HCT116 (cell line): ENCODE data around the gene IGF2BP3. TPM values are rescaled to one million over a fixed set of nuclear protein-coding genes. Genes with fewer than 3 reads are reported as not detected.

Source experiments
- ATAC-seq: fragments of 200-7000 bp; cut with Tn5 transposase; 2 replicates; pipeline ENCODE4 v1.9.1; 2020; ENCODE audit warnings: mild to moderate bottlenecking, moderate library complexity
- BruUV-seq: library from RNA; stranded (reverse); fragments of 400-500 nt; replicated peaks from 2 replicates; lab custom pipeline; 2021; lab: Mats Ljungman, UMichigan
- CTCF ChIA-PET: fragments of 300-600 bp; sonication (Branson Sonifier 250); formaldehyde crosslinking; loops from one replicate; lab custom pipeline; 2021; ENCODE audit warnings: antibody characterized with exemption; lab: Charles Lee
- POLR2A ChIA-PET: fragments of 300-600, 350-600 bp; sonication (Branson Sonifier 250); formaldehyde crosslinking; loops from one replicate; lab custom pipeline; 2021; ENCODE audit warnings: antibody characterized with exemption; lab: Charles Lee
- RAD21 ChIA-PET, 2 experiments: fragments of 300-600 bp; sonication (Branson Sonifier 250); formaldehyde crosslinking; loops; one replicate each; lab custom pipeline; 2023; ENCODE audit warnings: low total read pairs in 2 of 2; ENCODE audit not compliant: uncharacterized antibody in 2 of 2, unreplicated experiment in 2 of 2, low non-redundant PET in 1 of 2; lab: Charles Lee
- DNase-seq: peaks from one replicate; pipeline ENCODE4 v3.0.0-alpha.2; 2010; ENCODE audit warnings: low read depth, low spot score
- H2AFZ ChIP-seq: fragments of 200-600 bp; shearing (Covaris generic), sonication (generic); 2 replicates; pipeline ENCODE4 v1.6.1; 2017; ENCODE audit warnings: low read depth, mixed run types, mixed read lengths, antibody characterized with exemption, low read length; ENCODE audit not compliant: poor library complexity, severe bottlenecking
- H3K27ac ChIP-seq: 2 replicates; pipeline ENCODE4 v1.5.1; 2012; ENCODE audit warnings: low read depth, low read length
- H3K27me3 ChIP-seq: fragments of 200-600 bp; sonication (generic); 2 replicates; pipeline ENCODE4 v1.6.1; 2016; ENCODE audit warnings: mixed run types, low read length, mixed read lengths; ENCODE audit not compliant: insufficient read depth
- H3K36me3 ChIP-seq, 2 experiments: fragments of 200-500 bp in 1 of 2; fragments of 200-600 bp in 1 of 2; sonication (Bioruptor generic) in 1 of 2; sonication (generic) in 1 of 2; 2 replicates each; pipeline versions ENCODE4 v1.5.1 to v1.6.1; 2014 to 2016; ENCODE audit warnings: low read length in 2 of 2, inconsistent platforms in 1 of 2, mixed read lengths in 1 of 2, mixed run types in 1 of 2; ENCODE audit not compliant: insufficient read depth in 2 of 2, control insufficient read depth in 1 of 2
- H3K4me1 ChIP-seq, 2 experiments: fragments of 200-600 bp in 1 of 2; sonication (generic) in 1 of 2; 2 replicates each; pipeline versions ENCODE4 v1.5.1 to v1.6.1; 2012 to 2017; ENCODE audit warnings: low read length in 2 of 2, inconsistent platforms in 1 of 2, mild to moderate bottlenecking in 1 of 2, mixed read lengths in 1 of 2, mixed run types in 1 of 2, moderate library complexity in 1 of 2; ENCODE audit not compliant: insufficient read depth in 2 of 2, control insufficient read depth in 1 of 2
- H3K4me2 ChIP-seq: fragments of 200-600 bp; sonication (generic); 2 replicates; pipeline ENCODE4 v1.6.1; 2017; ENCODE audit warnings: mixed run types, low read length, mixed read lengths
- H3K4me3 ChIP-seq, 2 experiments: fragments of 200-600 bp in 1 of 2; sonication (generic) in 1 of 2; replicated peaks in 1 of 2; 2 replicates each; pipeline ENCODE4 v1.5.1; 2011 to 2016; ENCODE audit warnings: low read length in 2 of 2, control low read depth in 1 of 2, low read depth in 1 of 2, mild to moderate bottlenecking in 1 of 2, mixed read lengths in 1 of 2, mixed run types in 1 of 2
- H3K79me2 ChIP-seq: fragments of 200-600 bp; sonication (generic); 2 replicates; pipeline ENCODE4 v1.6.1; 2017; ENCODE audit warnings: mild to moderate bottlenecking, mixed run types, low read length, moderate library complexity, mixed read lengths; ENCODE audit not compliant: insufficient read depth
- H3K9ac ChIP-seq: fragments of 200-600 bp; sonication (generic); 2 replicates; pipeline ENCODE4 v1.6.1; 2016; ENCODE audit warnings: low read length, mixed read lengths
- H3K9me2 ChIP-seq: fragments of 200-600 bp; sonication (generic), shearing (Covaris generic); 2 replicates; pipeline ENCODE4 v1.6.1; 2017; ENCODE audit warnings: mixed run types, mild to moderate bottlenecking, moderate library complexity; ENCODE audit not compliant: insufficient read depth
- H3K9me3 ChIP-seq, 2 experiments: fragments of 200-500 bp in 1 of 2; fragments of 200-600 bp in 1 of 2; sonication (Bioruptor generic) in 1 of 2; sonication (generic) in 1 of 2; 2 replicates each; pipeline ENCODE4 v1.6.1; 2014 to 2017; ENCODE audit warnings: low read length in 2 of 2, mixed read lengths in 2 of 2, inconsistent platforms in 1 of 2, low read depth in 1 of 2, mild to moderate bottlenecking in 1 of 2, mixed run types in 1 of 2, moderate library complexity in 1 of 2; ENCODE audit not compliant: control insufficient read depth in 1 of 2, insufficient read depth in 1 of 2
- H4K20me1 ChIP-seq: fragments of 200-600 bp; sonication (generic), shearing (Covaris generic); 2 replicates; pipeline ENCODE4 v1.6.1; 2017; ENCODE audit warnings: mixed run types, mild to moderate bottlenecking, moderate library complexity; ENCODE audit not compliant: insufficient read depth
- CBX3 ChIP-seq: IDR thresholded peaks from 2 replicates; pipeline ENCODE4 v1.6.1; 2012; ENCODE audit warnings: low read depth
- CEBPB ChIP-seq: IDR thresholded peaks from 2 replicates; pipeline ENCODE4 v1.6.1; 2012; ENCODE audit warnings: low read depth
- ELF1 ChIP-seq: IDR thresholded peaks from 2 replicates; pipeline ENCODE4 v1.6.1; 2012; ENCODE audit warnings: low read depth, borderline replicate concordance
- EZH2phosphoT487 ChIP-seq: fragments of 200-600 bp; IDR thresholded peaks from 2 replicates; pipeline ENCODE4 v1.6.1; 2018; ENCODE audit warnings: antibody characterized with exemption, borderline replicate concordance
- FOSL1 ChIP-seq: IDR thresholded peaks from 2 replicates; pipeline ENCODE4 v1.6.1; 2012; ENCODE audit warnings: low read depth
- JUND ChIP-seq: IDR thresholded peaks from 2 replicates; pipeline ENCODE4 v1.6.1; 2012
- POLR2A ChIP-seq: IDR thresholded peaks from 2 replicates; pipeline ENCODE4 v1.7.0; 2011; ENCODE audit warnings: borderline replicate concordance; ENCODE audit not compliant: insufficient read depth, insufficient read length; ENCODE audit errors: extremely low read depth
- POLR2AphosphoS5 ChIP-seq: IDR thresholded peaks from 2 replicates; pipeline ENCODE4 v1.6.1; 2011; ENCODE audit warnings: mild to moderate bottlenecking, low read depth, low read length, moderate library complexity
- RAD21 ChIP-seq: IDR thresholded peaks from 2 replicates; pipeline ENCODE4 v1.6.1; 2012; ENCODE audit warnings: low read depth, mild to moderate bottlenecking
- SRF ChIP-seq: IDR thresholded peaks from 2 replicates; pipeline ENCODE4 v1.6.1; 2012; ENCODE audit warnings: low read depth
- TCF7L2 ChIP-seq: IDR thresholded peaks from 2 replicates; pipeline ENCODE4 v1.7.0; 2011; ENCODE audit warnings: borderline replicate concordance, inconsistent platforms; ENCODE audit not compliant: insufficient read depth, insufficient read length; ENCODE audit errors: extremely low read depth
- YY1 ChIP-seq: IDR thresholded peaks from 2 replicates; pipeline ENCODE4 v1.6.1; 2011; ENCODE audit warnings: low read length, low read depth, moderate library complexity, mild to moderate bottlenecking; ENCODE audit not compliant: insufficient replicate concordance; ENCODE audit errors: extremely low read depth
- intact Hi-C: fragments of 100-400 bp; cut with micrococcal nuclease; formaldehyde crosslinking; loops from 2 replicates; pipeline ENCODE4 v1.10.0; 2022
- total RNA-seq: library from RNA; stranded (reverse); gene quantifications from one replicate; pipeline ENCODE4 v1.2.1, GENCODE V29; 2021; ENCODE audit not compliant: unreplicated experiment
- TF ChIP-seq, protein P1 (sequence below), 3 experiments: fragments of 200-600 bp in 1 of 3; sonication (generic) in 1 of 3; IDR thresholded peaks in 2 of 3; conservative IDR thresholded peaks in 1 of 3; 2 replicates each; pipeline ENCODE4 v1.5.1; 2012 to 2017; ENCODE audit warnings: low read depth in 2 of 3, low read length in 2 of 3, antibody characterized with exemption in 1 of 3, borderline replicate concordance in 1 of 3, control low read depth in 1 of 3, mild to moderate bottlenecking in 1 of 3, mixed read lengths in 1 of 3, mixed run types in 1 of 3, moderate library complexity in 1 of 3; ENCODE audit not compliant: insufficient read depth in 1 of 3

IGF2BP3 gene
- total RNA-seq, 1 experiment from 2014 or later, result 79.1 TPM

DNA sequence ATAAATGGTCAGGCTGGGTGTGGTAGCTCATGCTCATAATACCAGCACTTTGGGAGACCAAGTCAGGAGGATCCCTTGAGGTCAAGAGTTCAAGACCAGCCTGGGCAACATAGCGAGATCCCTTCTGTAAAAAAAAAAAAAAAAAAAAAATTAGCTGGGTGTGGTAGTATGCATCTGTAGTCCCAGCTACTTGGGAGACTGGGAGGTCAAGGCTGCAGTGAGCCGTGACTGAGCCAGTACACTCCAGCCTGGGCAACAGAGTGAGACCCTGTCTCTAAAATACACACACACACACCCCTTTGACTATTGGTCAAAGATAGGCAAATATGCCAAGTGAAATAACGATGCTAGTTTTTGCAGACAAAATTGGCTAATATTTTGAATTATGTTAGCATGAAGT is 80.6 kb downstream of the IGF2BP3 start:
- H3K4me3 ChIP-seq, result no peak overlapping the region
- no peaks in the 10 kb centered on the region for H3K9me2 ChIP-seq
- no peak overlapping the region for H3K4me2 ChIP-seq
- H3K79me2 ChIP-seq, result peaks cover 35% of the 10 kb centered on the region
- DNase-seq, result no peak
- H2AFZ ChIP-seq, result no peak overlapping the region
- H3K27me3 ChIP-seq, result no peaks in the 10 kb centered on the region
- POLR2A ChIA-PET, result no interaction called here
- H3K27ac ChIP-seq, result no peak overlapping the region
- ATAC-seq, result no peak
- H3K36me3 ChIP-seq, result peaks cover under 1 to 3% of the 10 kb centered on the region in 2 experiments; a peak in 1 of 4 replicates
- H3K9ac ChIP-seq, result no peak overlapping the region
- BruUV-seq, result no TSS peak
- intact Hi-C loops, result no loop called here
- H4K20me1 ChIP-seq, result no peaks in the 10 kb centered on the region
- no peaks in the 10 kb centered on the region for H3K9me3 ChIP-seq
- CTCF ChIA-PET, result no interaction called here
- RAD21 ChIA-PET, result no interaction called here
- TF ChIP-seq SRF (no peak), YY1 (no peak), CBX3 (no peak)
- peaks cover 0 to 4% of the 10 kb centered on the region in 2 experiments; a peak in 2 of 4 replicates for H3K4me1 ChIP-seq

DNA sequence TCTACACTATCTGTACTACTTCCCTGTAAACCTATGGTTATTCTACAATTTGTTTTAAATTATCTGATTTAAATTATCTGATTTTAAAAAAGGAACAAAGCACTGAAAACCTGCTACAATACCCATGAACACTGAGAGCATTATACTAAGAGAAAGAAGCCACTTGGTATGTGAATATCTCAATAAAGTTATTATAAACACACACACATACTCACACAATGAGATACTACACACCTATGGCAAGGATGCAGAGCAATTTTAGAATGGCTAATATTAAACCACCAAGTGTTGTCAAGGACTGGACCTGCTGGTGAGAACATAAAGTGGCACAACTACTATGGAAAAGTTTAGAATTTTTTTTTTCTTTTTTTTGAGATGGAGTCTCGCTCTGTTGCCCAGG is 82.7 kb downstream of the IGF2BP3 start:
- DNase-seq, result no peak
- no peaks in the 10 kb centered on the region for H3K27me3 ChIP-seq
- no TSS peak for BruUV-seq
- RAD21 ChIA-PET, result no interaction called here
- peaks cover 0 to 3% of the 10 kb centered on the region in 2 experiments; a peak in 1 of 4 replicates for H3K36me3 ChIP-seq
- no peak overlapping the region for H3K4me3 ChIP-seq
- peaks cover 51% of the 10 kb centered on the region for H3K79me2 ChIP-seq
- TF ChIP-seq SRF (no peak), RAD21 (no peak), CEBPB (no peak), ELF1 (no peak), JUND (no peak), CBX3 (no peak), EZH2phosphoT487 (no peak), FOSL1 (no peak), POLR2A (no peak), TCF7L2 (no peak), POLR2AphosphoS5 (no peak)
- TF ChIP-seq, protein P1, sequence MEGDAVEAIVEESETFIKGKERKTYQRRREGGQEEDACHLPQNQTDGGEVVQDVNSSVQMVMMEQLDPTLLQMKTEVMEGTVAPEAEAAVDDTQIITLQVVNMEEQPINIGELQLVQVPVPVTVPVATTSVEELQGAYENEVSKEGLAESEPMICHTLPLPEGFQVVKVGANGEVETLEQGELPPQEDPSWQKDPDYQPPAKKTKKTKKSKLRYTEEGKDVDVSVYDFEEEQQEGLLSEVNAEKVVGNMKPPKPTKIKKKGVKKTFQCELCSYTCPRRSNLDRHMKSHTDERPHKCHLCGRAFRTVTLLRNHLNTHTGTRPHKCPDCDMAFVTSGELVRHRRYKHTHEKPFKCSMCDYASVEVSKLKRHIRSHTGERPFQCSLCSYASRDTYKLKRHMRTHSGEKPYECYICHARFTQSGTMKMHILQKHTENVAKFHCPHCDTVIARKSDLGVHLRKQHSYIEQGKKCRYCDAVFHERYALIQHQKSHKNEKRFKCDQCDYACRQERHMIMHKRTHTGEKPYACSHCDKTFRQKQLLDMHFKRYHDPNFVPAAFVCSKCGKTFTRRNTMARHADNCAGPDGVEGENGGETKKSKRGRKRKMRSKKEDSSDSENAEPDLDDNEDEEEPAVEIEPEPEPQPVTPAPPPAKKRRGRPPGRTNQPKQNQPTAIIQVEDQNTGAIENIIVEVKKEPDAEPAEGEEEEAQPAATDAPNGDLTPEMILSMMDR (IDR thresholded peaks at IDR 0.05 in 2 of 3, conservative IDR thresholded peaks at IDR 0.05 in 1 of 3; ENCODE audit: borderline replicate concordance in 1 of 3, insufficient read depth in 1 of 3, low read depth in 2 of 3, low read length in 2 of 3), result no peak
- peaks cover 8 to 10% of the 10 kb centered on the region in 2 experiments; a peak in 2 of 4 replicates for H3K4me1 ChIP-seq
- H3K9me3 ChIP-seq, result no peaks in the 10 kb centered on the region
- H3K4me2 ChIP-seq, result no peak overlapping the region
- CTCF ChIA-PET, result no interaction called here
- no peak overlapping the region for H3K9ac ChIP-seq
- intact Hi-C loops, result no loop called here
- POLR2A ChIA-PET, result no interaction called here
- H3K9me2 ChIP-seq, result no peaks in the 10 kb centered on the region
- ATAC-seq, result no peak
- H4K20me1 ChIP-seq, result no peaks in the 10 kb centered on the region
- no peak overlapping the region for H2AFZ ChIP-seq
- H3K27ac ChIP-seq, result no peak overlapping the region
